T-cell (primary cell): ENCODE results near the gene PHF12. TPM values are rescaled to one million over a fixed set of nuclear protein-coding genes. Genes with fewer than 3 reads are reported as not detected.

Experiments
- ATAC-seq, 4 experiments: fragments of 200-7000 bp in 3 of 4; fragments of 150-1000 bp in 1 of 4; cut with Tn5 transposase; replicated peaks in 1 of 4; 1 replicate in 3 of 4; 2 replicates in 1 of 4; pipeline ENCODE4 v1.10.0; 2021; ENCODE audit warnings: moderate library complexity in 3 of 4, mild to moderate bottlenecking in 2 of 4, moderate number of reproducible peaks in 1 of 4
- CTCF ChIA-PET, 2 donors: fragments of 300-600 bp; sonication (Branson Sonifier 250); formaldehyde crosslinking; loops; one replicate each; lab custom pipeline; 2022; ENCODE audit warnings: antibody characterized with exemption in 2 of 2; lab: Charles Lee
- POLR2A ChIA-PET, 2 donors: fragments of 300-600 bp; sonication (Branson Sonifier 250); formaldehyde crosslinking; loops; one replicate each; lab custom pipeline; 2022; ENCODE audit warnings: antibody characterized with exemption in 2 of 2; lab: Charles Lee
- DNase-seq, 35 experiments: peaks; one replicate each; pipeline versions ENCODE4 v3.0.0 to v3.0.0-alpha.2; 2013 to 2023
- H3K27ac ChIP-seq: one replicate; pipeline ENCODE4 v1.5.1; 2013; ENCODE audit warnings: low read length
- H3K27me3 ChIP-seq, 2 experiments: replicated peaks in 1 of 2; 1 replicate in 1 of 2; 2 replicates in 1 of 2; pipeline versions ENCODE4 v1.6.1 to v1.7.0; 2013; ENCODE audit warnings: low read length in 1 of 2, mixed read lengths in 1 of 2; ENCODE audit not compliant: control insufficient read depth in 2 of 2, insufficient read depth in 2 of 2; ENCODE audit errors: extremely low read depth in 1 of 2
- H3K36me3 ChIP-seq, 2 donors: 1 replicate in 1 of 2; 2 replicates in 1 of 2; pipeline versions ENCODE4 v1.6.1 to v1.7.0; 2013; ENCODE audit warnings: low read length in 1 of 2; ENCODE audit not compliant: control insufficient read depth in 2 of 2, insufficient read depth in 1 of 2; ENCODE audit errors: extremely low read depth in 1 of 2
- H3K4me1 ChIP-seq, 2 experiments: 1 replicate in 1 of 2; 2 replicates in 1 of 2; pipeline versions ENCODE4 v1.6.1 to v1.7.0; 2013; ENCODE audit warnings: low read length in 2 of 2, mixed read lengths in 1 of 2; ENCODE audit not compliant: insufficient read depth in 2 of 2, control insufficient read depth in 1 of 2; ENCODE audit errors: extremely low read depth in 1 of 2
- H3K4me3 ChIP-seq, 2 donors: 1 replicate in 1 of 2; 2 replicates in 1 of 2; pipeline versions ENCODE4 v1.5.1 to v1.7.0; 2013; ENCODE audit warnings: mild to moderate bottlenecking in 2 of 2, low read length in 1 of 2, moderate library complexity in 1 of 2; ENCODE audit not compliant: control insufficient read depth in 1 of 2; ENCODE audit errors: extremely low read depth in 1 of 2
- H3K9me3 ChIP-seq: 2 replicates; pipeline ENCODE4 v1.7.0; 2013
- H3K27ac Mint-ChIP-seq, 2 donors: one replicate each; pipeline ENCODE4 v1.8.0; 2020 to 2021; ENCODE audit warnings: mild to moderate bottlenecking in 2 of 2, mixed read lengths in 2 of 2
- H3K27me3 Mint-ChIP-seq, 2 donors: one replicate each; pipeline ENCODE4 v1.8.0; 2021 to 2022; ENCODE audit warnings: mixed read lengths in 2 of 2
- H3K36me3 Mint-ChIP-seq: one replicate; pipeline ENCODE4 v1.8.0; 2021; ENCODE audit warnings: mixed read lengths
- H3K4me1 Mint-ChIP-seq, 3 donors: one replicate each; pipeline ENCODE4 v1.8.0; 2020 to 2022; ENCODE audit warnings: mixed read lengths in 3 of 3, mild to moderate bottlenecking in 1 of 3
- H3K4me3 Mint-ChIP-seq, 3 donors: one replicate each; pipeline ENCODE4 v1.8.0; 2020 to 2022; ENCODE audit warnings: mild to moderate bottlenecking in 3 of 3, mixed read lengths in 3 of 3, moderate library complexity in 3 of 3
- H3K9me3 Mint-ChIP-seq, 3 donors: one replicate each; pipeline ENCODE4 v1.8.0; 2020 to 2022; ENCODE audit warnings: mixed read lengths in 3 of 3
- WGBS: methylation state at CpG from one replicate; pipeline ENCODE4 v1.1.5; 2013; ENCODE audit warnings: missing lambda C conversion rate; ENCODE audit not compliant: insufficient coverage; 5-methylcytosine and 5-hydroxymethylcytosine counted together
- total RNA-seq, 35 experiments: library from RNA in 6 of 35; stranded (reverse) in 6 of 35; fragments of 120-200 nt in 1 of 35; gene quantifications; one replicate each; pipeline versions ENCODE4 v1.2.1 to v1.2.4 and lab custom pipeline; 2013 to 2026

Gene PHF12
- total RNA-seq, 5 donors from 2014 or later (not counting 1 experiment from before 2014, with no cell fraction given), result 121 to 176 (median 123) TPM

DNA sequence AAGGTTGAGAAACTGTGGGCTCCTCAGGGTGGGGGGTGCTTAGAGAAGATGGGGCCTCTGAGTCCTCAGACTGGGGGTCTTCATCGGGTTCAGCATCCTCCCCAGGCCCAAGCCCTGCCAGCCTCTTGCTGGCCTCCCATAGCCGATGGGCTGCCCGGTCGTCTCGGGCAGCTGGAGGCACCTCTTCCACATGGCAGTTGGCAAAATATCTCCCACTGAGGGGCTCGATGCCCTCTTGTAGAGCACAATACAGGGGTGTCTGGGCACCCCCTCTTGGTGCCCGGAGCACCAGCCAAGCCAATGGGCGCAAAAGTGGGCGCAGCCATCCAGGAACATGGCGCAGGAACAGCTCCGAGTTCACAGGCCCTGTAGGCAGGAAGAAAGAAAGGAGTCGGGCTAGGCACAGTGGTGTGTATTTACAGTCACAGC is 52.8 kb downstream of the PHF12 start:
- H3K27ac Mint-ChIP-seq, result peak overlapping the region; percentile 97
- H3K4me3 Mint-ChIP-seq, result peak overlapping the region; percentile 95 to 98 (median 96)
- H3K9me3 Mint-ChIP-seq, result no peaks in the 10 kb centered on the region
- peaks cover 12% of the 10 kb centered on the region for H3K36me3 Mint-ChIP-seq
- no peak for ATAC-seq
- Histone ChIP-seq H3K9me3 (no peaks in the 10 kb centered on the region), H3K36me3 (peaks cover 0 to 10% of the 10 kb centered on the region in 2 donors), H3K4me3 (no peak overlapping the region), H3K4me1 (peaks cover 16 to 66% of the 10 kb centered on the region in 2 experiments), H3K27ac (peak overlapping the region; percentile 71), H3K27me3 (no peaks in the 10 kb centered on the region)
- WGBS, result 84% methylated on average over 8 of the region's 12 CpGs
- H3K27me3 Mint-ChIP-seq, result no peaks in the 10 kb centered on the region
- peaks cover 61 to 71% (median 65%) of the 10 kb centered on the region in 3 donors for H3K4me1 Mint-ChIP-seq
- ChIA-PET POLR2A (interaction anchor here in 1 of 2 donors (0.6 kb wide), 1 partner anchor 171 kb away, joined by 3 read pairs; no protein-coding TSS in a partner anchor), CTCF (interaction anchor here (0.9 to 1.5 kb wide), 5 partner anchors 8 to 135 kb away, joined by 3 to 5 read pairs (median 3); partner anchors contain the start of gene PHF12 (in 1 of the 2))
- no peak for DNase-seq

DNA sequence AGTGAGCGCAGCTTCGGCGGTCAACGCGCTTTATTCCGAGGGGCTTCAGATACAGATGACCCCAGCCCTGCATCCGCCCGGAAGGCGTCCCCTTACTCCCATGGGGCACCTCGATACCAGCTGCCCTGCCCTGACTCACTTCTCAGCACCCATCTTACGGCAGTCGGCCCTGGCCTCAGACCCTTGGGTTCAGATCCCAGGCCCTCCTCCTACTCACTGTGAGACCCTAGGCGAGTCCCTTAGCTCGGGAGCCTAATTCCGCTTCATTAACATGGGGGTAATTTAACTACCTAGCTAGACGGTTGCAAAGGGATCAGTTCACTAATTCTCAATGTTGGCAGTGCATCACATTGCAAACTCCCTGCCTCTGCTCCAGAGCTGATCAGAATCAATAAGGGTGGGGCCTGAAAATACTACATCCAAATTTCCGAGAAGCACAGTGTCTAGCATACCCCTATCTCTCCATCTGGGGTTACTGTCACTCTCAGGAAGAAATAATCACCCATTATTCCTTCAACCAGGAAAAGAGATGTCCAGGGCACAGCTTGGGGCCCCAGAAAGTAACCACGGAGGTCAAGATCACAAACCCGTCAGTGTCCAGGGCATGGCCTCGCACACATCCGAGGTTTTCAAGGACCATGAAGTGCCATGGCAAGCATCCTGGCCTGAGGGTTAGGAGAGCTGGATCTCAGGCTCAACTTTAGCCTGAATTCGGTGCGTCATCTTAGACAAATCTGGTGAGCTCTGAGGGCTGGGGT is 53.4 kb downstream of the PHF12 start:
- no peaks in the 10 kb centered on the region for H3K9me3 Mint-ChIP-seq
- H3K27me3 Mint-ChIP-seq, result no peaks in the 10 kb centered on the region
- peak overlapping the region; percentile 97 for H3K27ac Mint-ChIP-seq
- H3K4me1 ChIP-seq, result peaks cover 19 to 67% of the 10 kb centered on the region in 2 experiments
- peak overlapping the region; percentile 95 to 98 (median 96) for H3K4me3 Mint-ChIP-seq
- peak overlapping the region; percentile 71 for H3K27ac ChIP-seq
- ChIA-PET POLR2A (interaction anchor here in 1 of 2 donors (0.6 kb wide), 1 partner anchor 170 kb away, joined by 3 read pairs; no protein-coding TSS in a partner anchor), CTCF (interaction anchor here (0.9 to 1.6 kb wide), 7 partner anchors 9 to 134 kb away, joined by 3 to 8 read pairs (median 3); partner anchors contain the start of gene PHF12 (in 1 of the 2))
- H3K27me3 ChIP-seq, result no peaks in the 10 kb centered on the region
- peak overlapping the region; percentile 87 to 93 for H3K4me3 ChIP-seq
- ATAC-seq (no peak), DNase-seq (peak in 6 of 35 experiments; percentile 4 to 42 (median 28))
- H3K4me1 Mint-ChIP-seq, result peaks cover 62 to 71% (median 67%) of the 10 kb centered on the region in 3 donors
- H3K36me3 Mint-ChIP-seq, result peaks cover 12% of the 10 kb centered on the region
- peaks cover 0 to 10% of the 10 kb centered on the region in 2 donors for H3K36me3 ChIP-seq
- WGBS, result 22% methylated on average over 20 of the region's 23 CpGs
- H3K9me3 ChIP-seq, result no peaks in the 10 kb centered on the region

DNA sequence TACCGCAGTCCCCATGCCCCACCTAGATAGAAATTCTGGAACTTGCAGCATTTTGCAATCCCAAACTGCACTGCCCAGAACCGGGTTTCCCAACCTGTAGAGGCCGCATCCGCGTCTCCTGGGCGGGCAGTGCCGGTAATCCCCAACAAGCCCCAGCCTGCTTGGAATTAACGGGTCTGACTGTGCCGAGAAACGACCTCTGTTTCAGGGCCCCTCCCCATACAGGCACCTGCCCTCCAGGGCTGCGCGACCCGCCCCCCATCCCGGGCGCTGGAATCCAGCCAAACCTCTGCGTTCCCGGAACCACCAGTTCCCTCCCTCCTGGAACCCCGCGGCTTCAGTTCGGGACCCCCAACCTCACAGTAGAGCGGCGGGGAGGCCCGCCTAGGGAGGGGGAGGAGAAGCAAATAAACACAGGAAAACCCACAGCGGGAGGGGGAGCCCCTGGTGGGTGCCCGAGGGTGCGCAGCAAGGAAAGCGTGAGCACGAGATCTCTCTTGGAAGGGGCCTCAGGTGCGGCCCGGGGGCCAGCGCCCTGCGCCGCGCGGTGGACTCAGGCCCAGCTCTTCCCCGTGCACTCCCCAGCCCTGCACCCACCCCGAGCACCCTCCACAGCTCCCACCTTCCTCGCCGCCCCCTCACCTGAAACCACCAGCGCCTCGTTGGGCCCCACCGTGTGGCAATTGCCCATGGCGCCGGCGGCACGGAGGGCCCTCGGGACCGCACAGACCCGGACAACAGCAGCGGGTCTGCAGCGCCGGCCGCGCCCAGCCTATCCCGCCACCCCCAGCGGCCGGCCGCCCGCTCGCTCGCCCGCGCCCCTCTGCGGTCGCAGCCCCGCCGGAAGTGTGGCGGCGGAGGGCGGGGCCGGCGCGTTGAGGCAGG is 54.2 kb downstream of the PHF12 start, which contains the start of gene FLOT2:
Gene FLOT2 (minus strand): TSS at position 850 of the 885 bp plus-strand sequence. CDS start 159 bp downstream, at position 691.
- no peaks in the 10 kb centered on the region for H3K9me3 Mint-ChIP-seq
- POLR2A ChIA-PET, result no interaction called here
- no peaks in the 10 kb centered on the region for H3K27me3 ChIP-seq
- H3K27ac ChIP-seq, result peak within 1 kb of the TSS; percentile 71
- peak within 1 kb of the TSS; percentile 87 to 93 for H3K4me3 ChIP-seq
- peak within 1 kb of the TSS; percentile 95 to 98 (median 96) for H3K4me3 Mint-ChIP-seq
- peak; percentile 40 to 79 (median 65) for DNase-seq
- CTCF ChIA-PET, result interaction anchor here (1.0 to 1.6 kb wide), 3 partner anchors 10 to 133 kb away, joined by 3 to 8 read pairs (median 4); no protein-coding TSS in a partner anchor
- H3K4me1 Mint-ChIP-seq, result peaks cover 66 to 76% (median 73%) of the 10 kb centered on the region in 3 donors
- H3K27ac Mint-ChIP-seq, result peak within 1 kb of the TSS; percentile 97
- peaks cover 24 to 73% of the 10 kb centered on the region in 2 experiments for H3K4me1 ChIP-seq
- WGBS, result under 1% methylated on average over 59 of the region's 73 CpGs
- peaks cover 12% of the 10 kb centered on the region for H3K36me3 Mint-ChIP-seq
- H3K27me3 Mint-ChIP-seq, result no peaks in the 10 kb centered on the region
- no peaks in the 10 kb centered on the region for H3K9me3 ChIP-seq
- peak; percentile 81 to 83 (median 82) for ATAC-seq
- H3K36me3 ChIP-seq, result peaks cover 0 to 10% of the 10 kb centered on the region in 2 donors

DNA sequence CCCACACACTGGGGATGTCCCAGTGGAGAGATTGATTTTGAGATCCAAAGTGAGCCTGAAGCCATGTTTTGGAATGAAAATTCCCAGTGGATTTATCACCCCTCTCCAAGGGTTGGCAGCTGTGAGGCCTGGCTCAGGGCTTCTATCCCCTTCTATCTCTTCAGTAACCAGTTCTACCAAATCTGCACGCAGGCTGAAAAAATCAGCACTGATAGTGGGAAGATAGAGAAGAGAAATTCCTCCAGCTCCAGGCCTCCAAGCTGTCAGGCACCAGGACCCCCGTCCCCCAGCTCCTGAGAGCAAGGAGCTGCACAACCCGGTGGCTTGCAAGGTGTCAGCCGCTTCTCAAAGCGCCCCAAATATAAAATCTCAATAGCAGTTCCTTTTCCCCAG is 54.8 kb downstream of the PHF12 start:
- H3K4me1 ChIP-seq, result peaks cover 19 to 71% of the 10 kb centered on the region in 2 experiments

DNA sequence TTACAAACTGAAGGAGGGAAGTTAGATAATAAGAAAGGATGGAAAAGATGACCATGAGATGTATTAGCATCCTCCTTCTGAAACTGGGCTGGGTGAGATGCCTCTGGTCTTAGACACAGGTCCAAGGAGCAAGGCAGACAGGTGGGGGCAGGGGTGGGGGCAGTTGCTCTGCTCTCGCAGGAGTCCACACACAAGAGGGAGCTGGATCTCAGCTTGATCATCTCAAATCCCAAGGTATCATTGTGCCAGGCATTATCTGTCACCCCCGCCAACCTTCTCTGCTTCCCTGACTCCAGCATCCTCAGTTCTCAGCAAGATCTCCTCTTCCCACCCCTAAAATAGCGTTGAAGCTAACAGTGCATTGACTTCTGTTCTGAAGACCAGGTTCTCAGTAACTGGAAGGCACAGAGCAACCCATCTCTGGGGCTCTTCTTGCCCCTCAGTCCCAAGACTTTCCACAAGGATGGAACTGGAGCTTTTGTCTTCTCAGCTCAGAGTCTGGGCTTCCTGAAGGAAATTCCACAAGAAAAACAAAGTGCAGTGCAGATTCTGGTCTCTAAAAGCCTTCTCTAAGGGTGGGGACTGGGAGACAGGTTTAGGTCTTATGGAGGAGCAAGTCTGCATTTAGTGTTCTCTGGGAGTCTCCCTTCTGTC is 55.4 kb downstream of the PHF12 start:
- ChIA-PET CTCF (interaction anchor here in 1 of 2 donors (1.3 kb wide), 1 partner anchor 15 kb away, joined by 3 read pairs; no protein-coding TSS in a partner anchor), POLR2A (no interaction called here)
- peaks cover 19% of the 10 kb centered on the region for H3K36me3 Mint-ChIP-seq
- peak overlapping the region; percentile 87 to 93 for H3K4me3 ChIP-seq
- H3K9me3 ChIP-seq, result no peaks in the 10 kb centered on the region
- no peaks in the 10 kb centered on the region for H3K27me3 Mint-ChIP-seq
- DNase-seq (no peak), ATAC-seq (no peak)
- peaks cover 71 to 78% (median 75%) of the 10 kb centered on the region in 3 donors for H3K4me1 Mint-ChIP-seq
- no peaks in the 10 kb centered on the region for H3K9me3 Mint-ChIP-seq
- peak overlapping the region; percentile 96 to 97 for H3K27ac Mint-ChIP-seq
- H3K36me3 ChIP-seq, result peaks cover 0 to 18% of the 10 kb centered on the region in 2 donors
- H3K4me1 ChIP-seq, result peaks cover 18 to 65% of the 10 kb centered on the region in 2 experiments
- H3K27ac ChIP-seq, result peak overlapping the region; percentile 71
- no peaks in the 10 kb centered on the region for H3K27me3 ChIP-seq
- H3K4me3 Mint-ChIP-seq, result peak overlapping the region; percentile 95 to 98 (median 96)
- WGBS, result 55% methylated on average over 2 of the region's 3 CpGs

More for the DNA sequence above, 54.8 kb downstream of the PHF12 start:
- peaks cover 18% of the 10 kb centered on the region for H3K36me3 Mint-ChIP-seq
- POLR2A ChIA-PET, result no interaction called here
- H3K4me1 Mint-ChIP-seq, result peaks cover 66 to 75% (median 72%) of the 10 kb centered on the region in 3 donors
- H3K9me3 Mint-ChIP-seq, result no peaks in the 10 kb centered on the region
- H3K4me3 Mint-ChIP-seq, result peak overlapping the region; percentile 95 to 98 (median 96)
- 6% methylated on average over 4 of the region's 5 CpGs for WGBS
- peaks cover 0 to 15% of the 10 kb centered on the region in 2 donors for H3K36me3 ChIP-seq
- CTCF ChIA-PET, result interaction anchor here in 1 of 2 donors (1.3 kb wide), 1 partner anchor 14 kb away, joined by 3 read pairs; no protein-coding TSS in a partner anchor
- no peaks in the 10 kb centered on the region for H3K9me3 ChIP-seq
- no peak for DNase-seq
- no peaks in the 10 kb centered on the region for H3K27me3 Mint-ChIP-seq
- ATAC-seq, result peak in 2 of 4 experiments; percentile 21 to 28
- peak overlapping the region; percentile 87 to 93 for H3K4me3 ChIP-seq
- H3K27me3 ChIP-seq, result no peaks in the 10 kb centered on the region
- peak overlapping the region; percentile 96 to 97 for H3K27ac Mint-ChIP-seq
- H3K27ac ChIP-seq, result peak overlapping the region; percentile 71
